BLaER1 (cell line): ENCODE results near the gene BIRC6.
"Not testable (repeated sequence)": the region's sequence is repeated elsewhere in the genome, so short reads cannot be mapped to it uniquely, and the experiment has no call there.

Experiments used
- H3K27ac ChIP-seq: shearing (Covaris generic); formaldehyde crosslinking; 2 replicates; pipeline ENCODE4 v1.8.1; 2022
- H3K27me3 ChIP-seq: shearing (Covaris generic); formaldehyde crosslinking; 2 replicates; pipeline ENCODE4 v1.8.1; 2022
- H3K36me3 ChIP-seq: shearing (Covaris generic); formaldehyde crosslinking; 2 replicates; pipeline ENCODE4 v1.8.1; 2022
- H3K4me1 ChIP-seq: shearing (Covaris generic); formaldehyde crosslinking; 2 replicates; pipeline ENCODE4 v1.8.1; 2022
- H3K4me2 ChIP-seq: shearing (Covaris generic); formaldehyde crosslinking; 2 replicates; pipeline ENCODE4 v1.8.1; 2022
- H3K4me3 ChIP-seq: shearing (Covaris generic); formaldehyde crosslinking; 2 replicates; pipeline ENCODE4 v1.8.1; 2022
- H3K9ac ChIP-seq: shearing (Covaris generic); formaldehyde crosslinking; 2 replicates; pipeline ENCODE4 v1.8.1; 2022
- H3K9me3 ChIP-seq: shearing (Covaris generic); formaldehyde crosslinking; 2 replicates; pipeline ENCODE4 v1.8.1; 2022
- H4K20me1 ChIP-seq: shearing (Covaris generic); formaldehyde crosslinking; 2 replicates; pipeline ENCODE4 v1.8.1; 2022
- Cebpa-rat ChIP-seq: shearing (Covaris generic); IDR thresholded peaks from 2 replicates; pipeline ENCODE4 v1.8.1; 2022

BIRC6 gene

GRCh38 chr2:32356681-32357317 is at the start of gene BIRC6:
TSS of gene BIRC6 (plus strand) at chr2:32357023. CDS start at chr2:32357162, 139 bp downstream.
- peak within 1 kb of the TSS; percentile 97 for H3K27ac ChIP-seq
- peaks cover 18% of the 10 kb centered on the region for H3K36me3 ChIP-seq
- no peaks in the 10 kb centered on the region for H3K27me3 ChIP-seq
- no peak for TF ChIP-seq Cebpa-rat
- peaks cover 45% of the 10 kb centered on the region for H4K20me1 ChIP-seq
- peak within 1 kb of the TSS; percentile 91 for H3K4me2 ChIP-seq
- peak within 1 kb of the TSS; percentile 99 for H3K4me3 ChIP-seq
- peak within 1 kb of the TSS; percentile 98 for H3K9ac ChIP-seq
- H3K9me3 ChIP-seq = no peaks in the 10 kb centered on the region
- peaks cover 26% of the 10 kb centered on the region for H3K4me1 ChIP-seq

GRCh38 chr2:32310577-32310976 is 46.2 kb upstream of the BIRC6 start:
- Histone ChIP-seq H3K36me3 (peaks cover 36% of the 10 kb centered on the region), H3K4me3 (no peak overlapping the region), H3K9me3 (no peaks in the 10 kb centered on the region), H3K4me2 (no peak overlapping the region), H3K4me1 (no peaks in the 10 kb centered on the region), H3K9ac (no peak overlapping the region), H3K27ac (no peak overlapping the region), H4K20me1 (no peaks in the 10 kb centered on the region), H3K27me3 (no peaks in the 10 kb centered on the region)
- TF ChIP-seq Cebpa-rat = no peak

- H3K4me2 ChIP-seq = no peak overlapping the region
- H3K4me3 ChIP-seq = no peak overlapping the region
- no peak for TF ChIP-seq Cebpa-rat
These were observed 41.9 kb upstream of the BIRC6 start for GRCh38 chr2:32314886-32315285.

GRCh38 chr2:32328679-32329078 is 28.1 kb upstream of the BIRC6 start:
- H3K9ac ChIP-seq, H3K27ac ChIP-seq, H3K36me3 ChIP-seq, H3K4me3 ChIP-seq, H3K4me2 ChIP-seq, H3K27me3 ChIP-seq, H3K9me3 ChIP-seq, H4K20me1 ChIP-seq: not testable (repeated sequence)
- H3K4me1 ChIP-seq = 0 out of 2 replicates have a peak, but pooled peaks cover 12% of the 10 kb centered on the region

More at GRCh38 chr2:32314886-32315285, 41.9 kb upstream of the BIRC6 start:
- H3K9ac ChIP-seq = no peak overlapping the region
- H4K20me1 ChIP-seq = no peaks in the 10 kb centered on the region
- no peak overlapping the region for H3K27ac ChIP-seq
- H3K4me1 ChIP-seq = no peaks in the 10 kb centered on the region
- H3K9me3 ChIP-seq = no peaks in the 10 kb centered on the region
- peaks cover 11% of the 10 kb centered on the region for H3K36me3 ChIP-seq
- H3K27me3 ChIP-seq = no peaks in the 10 kb centered on the region

- H3K4me3 ChIP-seq, H3K9me3 ChIP-seq, H4K20me1 ChIP-seq, H3K36me3 ChIP-seq, H3K27me3 ChIP-seq, H3K4me2 ChIP-seq, H3K9ac ChIP-seq, H3K27ac ChIP-seq: not testable (repeated sequence)
- 0 out of 2 replicates have a peak, but pooled peaks cover 12% of the 10 kb centered on the region for H3K4me1 ChIP-seq
These were observed 27.4 kb upstream of the BIRC6 start for GRCh38 chr2:32329180-32329980.

- H3K4me2 ChIP-seq = no peak overlapping the region
- no peaks in the 10 kb centered on the region for H3K27me3 ChIP-seq
- no peak overlapping the region for H3K4me3 ChIP-seq
- no peak overlapping the region for H3K27ac ChIP-seq
- no peaks in the 10 kb centered on the region for H4K20me1 ChIP-seq
- H3K4me1 ChIP-seq = 0 out of 2 replicates have a peak, but pooled peaks cover 12% of the 10 kb centered on the region
- no peak overlapping the region for H3K9ac ChIP-seq
- H3K9me3 ChIP-seq = no peaks in the 10 kb centered on the region
- H3K36me3 ChIP-seq = no peaks in the 10 kb centered on the region
- no peak for TF ChIP-seq Cebpa-rat
These were observed 26.7 kb upstream of the BIRC6 start for GRCh38 chr2:32330136-32330535.

GRCh38 chr2:32342801-32343200 is 14.0 kb upstream of the BIRC6 start:
- Histone ChIP-seq H3K4me2 (no peak overlapping the region), H3K9me3 (no peaks in the 10 kb centered on the region), H3K27me3 (no peaks in the 10 kb centered on the region), H4K20me1 (no peaks in the 10 kb centered on the region), H3K4me1 (no peaks in the 10 kb centered on the region), H3K4me3 (no peak overlapping the region), H3K9ac (no peak overlapping the region), H3K36me3 (no peaks in the 10 kb centered on the region), H3K27ac (no peak overlapping the region)
- no peak for TF ChIP-seq Cebpa-rat

GRCh38 chr2:32350797-32351196 is 6.0 kb upstream of the BIRC6 start:
- not testable (repeated sequence) for H3K36me3 ChIP-seq, H3K4me3 ChIP-seq, H4K20me1 ChIP-seq, H3K4me1 ChIP-seq, H3K27ac ChIP-seq, H3K27me3 ChIP-seq, H3K4me2 ChIP-seq, H3K9me3 ChIP-seq, H3K9ac ChIP-seq

GRCh38 chr2:32355976-32356680 is 695 bp upstream of the BIRC6 start:
- no peak for TF ChIP-seq Cebpa-rat
- Histone ChIP-seq H3K4me2 (peak overlapping the region; percentile 80), H3K9ac (peak overlapping the region; percentile 98), H3K27ac (peak overlapping the region; percentile 97), H3K9me3 (no peaks in the 10 kb centered on the region), H3K36me3 (peaks cover 11% of the 10 kb centered on the region; the same call in 1 of the 2 replicates), H3K27me3 (no peaks in the 10 kb centered on the region), H3K4me3 (peak overlapping the region; percentile 99), H4K20me1 (peaks cover 39% of the 10 kb centered on the region), H3K4me1 (peaks cover 21% of the 10 kb centered on the region)
